ENCODE data around the gene MT1H. TPM values are rescaled to one million over a fixed set of nuclear protein-coding genes. Genes with fewer than 3 reads are reported as not detected.
"Not testable (repeated sequence)": the region's sequence is repeated elsewhere in the genome, so short reads cannot be mapped to it uniquely, and the experiment has no call there.

The MT1H gene
- total RNA-seq = not detected

- Mint-ChIP-seq H3K27me3 (peaks cover 45 to 59% of the 10 kb centered on the region in 2 donors), H3K4me3 (peak within 1 kb of the TSS; percentile 15), H3K27ac (no peak within 1 kb of the TSS), H3K4me1 (ENCODE audit: low read depth in 2 of 2) (peaks cover 6 to 19% of the 10 kb centered on the region in 2 donors), H3K9me3 (no peaks in the 10 kb centered on the region), H3K36me3 (no peaks in the 10 kb centered on the region)
- no peak for DNase-seq (ENCODE audit: low spot score)
- ATAC-seq = peak in 1 of 2 donors; percentile 30
Observed at GRCh38 chr16:56669005-56669839, at the start of gene MT1H. Gene MT1H, plus strand, starts transcription at chr16:56669814. Its CDS starts 71 bp downstream, at chr16:56669885.

GRCh38 chr16:56620339-56620897 is 49.2 kb upstream of the MT1H start:
- Mint-ChIP-seq H3K27me3 (peaks cover 9 to 15% of the 10 kb centered on the region in 2 donors), H3K9me3 (no peaks in the 10 kb centered on the region), H3K4me1 (ENCODE audit: low read depth in 2 of 2) (peaks cover 14% of the 10 kb centered on the region in 2 donors), H3K27ac (no peak overlapping the region), H3K36me3 (no peaks in the 10 kb centered on the region), H3K4me3 (no peak overlapping the region)
- ATAC-seq = no peak
- no peak for DNase-seq (ENCODE audit: low spot score)

GRCh38 chr16:56621665-56622445 is 47.8 kb upstream of the MT1H start:
- Mint-ChIP-seq H3K27ac (peak overlapping the region in 1 of 2 donors; percentile 20), H3K4me1 (ENCODE audit: low read depth in 2 of 2) (peaks cover 10 to 19% of the 10 kb centered on the region in 2 donors), H3K27me3 (peaks cover 9 to 15% of the 10 kb centered on the region in 2 donors)
- DNase-seq (ENCODE audit: low spot score); H3K9me3 Mint-ChIP-seq; H3K36me3 Mint-ChIP-seq; H3K4me3 Mint-ChIP-seq; ATAC-seq: not testable (repeated sequence)

GRCh38 chr16:56623184-56623583 is 46.4 kb upstream of the MT1H start:
- Mint-ChIP-seq H3K4me1 (ENCODE audit: low read depth in 2 of 2) (peaks cover 7 to 15% of the 10 kb centered on the region in 2 donors), H3K27me3 (peaks cover 9 to 15% of the 10 kb centered on the region in 2 donors)
- not testable (repeated sequence) for ATAC-seq; DNase-seq (ENCODE audit: low spot score); H3K27ac Mint-ChIP-seq; H3K9me3 Mint-ChIP-seq; H3K36me3 Mint-ChIP-seq; H3K4me3 Mint-ChIP-seq

- H3K36me3 Mint-ChIP-seq = no peaks in the 10 kb centered on the region
- H3K27ac Mint-ChIP-seq = no peak overlapping the region
- ATAC-seq = no peak
- no peaks in the 10 kb centered on the region for H3K9me3 Mint-ChIP-seq
- H3K4me3 Mint-ChIP-seq = no peak overlapping the region
- peaks cover 9 to 15% of the 10 kb centered on the region in 2 donors for H3K27me3 Mint-ChIP-seq
- no peak for DNase-seq (ENCODE audit: low spot score)
- H3K4me1 Mint-ChIP-seq (ENCODE audit: low read depth in 2 of 2) = peaks cover 8 to 15% of the 10 kb centered on the region in 2 donors
Observed at GRCh38 chr16:56623637-56624036, 46.0 kb upstream of the MT1H start.

- DNase-seq (ENCODE audit: low spot score) (peak; percentile 80), ATAC-seq (peak; percentile 96 to 97)
- H3K4me3 Mint-ChIP-seq = peak within 1 kb of the TSS; percentile 90
- peaks cover 7 to 16% of the 10 kb centered on the region in 2 donors for H3K27me3 Mint-ChIP-seq
- no peaks in the 10 kb centered on the region for H3K36me3 Mint-ChIP-seq
- no peaks in the 10 kb centered on the region for H3K9me3 Mint-ChIP-seq
- peak within 1 kb of the TSS; percentile 65 to 86 for H3K27ac Mint-ChIP-seq
- H3K4me1 Mint-ChIP-seq (ENCODE audit: low read depth in 2 of 2) = peaks cover 10 to 19% of the 10 kb centered on the region in 2 donors
Observed at GRCh38 chr16:56625140-56625942, 44.3 kb upstream of the MT1H start, which contains the start of gene MT1E. Gene MT1E, plus strand, starts transcription at chr16:56625781. Its CDS starts 71 bp downstream, at chr16:56625852.

- Mint-ChIP-seq H3K36me3 (no peaks in the 10 kb centered on the region), H3K27me3 (peaks cover 10 to 20% of the 10 kb centered on the region in 2 donors), H3K9me3 (no peaks in the 10 kb centered on the region), H3K27ac (peak overlapping the region; percentile 65 to 86), H3K4me1 (ENCODE audit: low read depth in 2 of 2) (peaks cover 10 to 19% of the 10 kb centered on the region in 2 donors), H3K4me3 (peak overlapping the region; percentile 90)
- ATAC-seq = peak; percentile 40 to 68
- no peak for DNase-seq (ENCODE audit: low spot score)
Observed at GRCh38 chr16:56625943-56626654, 43.5 kb upstream of the MT1H start.

GRCh38 chr16:56626685-56627084 is 42.9 kb upstream of the MT1H start:
- Mint-ChIP-seq H3K36me3 (no peaks in the 10 kb centered on the region), H3K4me1 (ENCODE audit: low read depth in 2 of 2) (peaks cover 10 to 20% of the 10 kb centered on the region in 2 donors), H3K27ac (peak overlapping the region in 1 of 2 donors; percentile 86), H3K4me3 (peak overlapping the region; percentile 45), H3K9me3 (no peaks in the 10 kb centered on the region), H3K27me3 (peaks cover 10 to 25% of the 10 kb centered on the region in 2 donors)
- no peak for DNase-seq (ENCODE audit: low spot score)
- no peak for ATAC-seq

GRCh38 chr16:56628486-56629350 is 40.9 kb upstream of the MT1H start:
- H3K4me1 Mint-ChIP-seq (ENCODE audit: low read depth in 2 of 2) = peaks cover 10 to 29% of the 10 kb centered on the region in 2 donors
- H3K27ac Mint-ChIP-seq = no peak overlapping the region
- H3K4me3 Mint-ChIP-seq = no peak overlapping the region
- H3K9me3 Mint-ChIP-seq = no peaks in the 10 kb centered on the region
- ATAC-seq (no peak), DNase-seq (ENCODE audit: low spot score) (no peak)
- peaks cover 24 to 42% of the 10 kb centered on the region in 2 donors for H3K27me3 Mint-ChIP-seq
- H3K36me3 Mint-ChIP-seq = no peaks in the 10 kb centered on the region

- Mint-ChIP-seq H3K27ac (no peak overlapping the region), H3K36me3 (no peaks in the 10 kb centered on the region), H3K9me3 (no peaks in the 10 kb centered on the region), H3K4me3 (no peak overlapping the region), H3K4me1 (ENCODE audit: low read depth in 2 of 2) (peaks cover 10 to 29% of the 10 kb centered on the region in 2 donors), H3K27me3 (peaks cover 28 to 50% of the 10 kb centered on the region in 2 donors)
- ATAC-seq = no peak
- DNase-seq (ENCODE audit: low spot score) = no peak
Observed at GRCh38 chr16:56629531-56629930, 40.1 kb upstream of the MT1H start.

GRCh38 chr16:56630134-56630533 is 39.5 kb upstream of the MT1H start:
- Mint-ChIP-seq H3K27ac (no peak overlapping the region), H3K9me3 (no peaks in the 10 kb centered on the region), H3K4me3 (no peak overlapping the region), H3K27me3 (peaks cover 31 to 53% of the 10 kb centered on the region in 2 donors), H3K4me1 (ENCODE audit: low read depth in 2 of 2) (peaks cover 9 to 30% of the 10 kb centered on the region in 2 donors), H3K36me3 (no peaks in the 10 kb centered on the region)
- ATAC-seq (no peak), DNase-seq (ENCODE audit: low spot score) (no peak)

- Mint-ChIP-seq H3K36me3 (no peaks in the 10 kb centered on the region), H3K4me3 (no peak overlapping the region), H3K4me1 (ENCODE audit: low read depth in 2 of 2) (peaks cover 12 to 23% of the 10 kb centered on the region in 2 donors), H3K27ac (no peak overlapping the region), H3K27me3 (peaks cover 37 to 56% of the 10 kb centered on the region in 2 donors), H3K9me3 (no peaks in the 10 kb centered on the region)
- DNase-seq (ENCODE audit: low spot score) = no peak
- no peak for ATAC-seq
Observed at GRCh38 chr16:56631197-56631596, 38.4 kb upstream of the MT1H start.
